Activated naive CD4-positive, alpha-beta T cell treated with anti-CD3 and anti-CD28 coated beads, Interleukin-2, amount 10 ng/mL, durations not matched to agents 7 days and 5 days (primary cell): Measurements from ENCODE around the gene LTBP1.

Experiments
- CTCF ChIA-PET: fragments of 350-600 bp; sonication (Branson Sonifier 250); formaldehyde crosslinking; loops from one replicate; lab custom pipeline; 2021; ENCODE audit warnings: antibody characterized with exemption; lab: Charles Lee
- DNase-seq: peaks from one replicate; pipeline ENCODE4 v3.0.0-alpha.2; 2020
- H3K27ac Mint-ChIP-seq: one replicate; pipeline ENCODE4 v1.8.0; 2021; ENCODE audit warnings: mild to moderate bottlenecking, moderate library complexity, mixed read lengths
- H3K27me3 Mint-ChIP-seq: one replicate; pipeline ENCODE4 v1.8.0; 2021; ENCODE audit warnings: mild to moderate bottlenecking, mixed read lengths
- H3K36me3 Mint-ChIP-seq: one replicate; pipeline ENCODE4 v1.8.0; 2021; ENCODE audit warnings: mixed read lengths
- H3K4me1 Mint-ChIP-seq: one replicate; pipeline ENCODE4 v1.8.0; 2021; ENCODE audit warnings: mixed read lengths
- H3K4me3 Mint-ChIP-seq: one replicate; pipeline ENCODE4 v1.8.0; 2021; ENCODE audit warnings: mild to moderate bottlenecking, moderate library complexity, mixed read lengths
- H3K9me3 Mint-ChIP-seq: one replicate; pipeline ENCODE4 v1.8.0; 2021; ENCODE audit warnings: mixed read lengths

LTBP1 gene

DNA sequence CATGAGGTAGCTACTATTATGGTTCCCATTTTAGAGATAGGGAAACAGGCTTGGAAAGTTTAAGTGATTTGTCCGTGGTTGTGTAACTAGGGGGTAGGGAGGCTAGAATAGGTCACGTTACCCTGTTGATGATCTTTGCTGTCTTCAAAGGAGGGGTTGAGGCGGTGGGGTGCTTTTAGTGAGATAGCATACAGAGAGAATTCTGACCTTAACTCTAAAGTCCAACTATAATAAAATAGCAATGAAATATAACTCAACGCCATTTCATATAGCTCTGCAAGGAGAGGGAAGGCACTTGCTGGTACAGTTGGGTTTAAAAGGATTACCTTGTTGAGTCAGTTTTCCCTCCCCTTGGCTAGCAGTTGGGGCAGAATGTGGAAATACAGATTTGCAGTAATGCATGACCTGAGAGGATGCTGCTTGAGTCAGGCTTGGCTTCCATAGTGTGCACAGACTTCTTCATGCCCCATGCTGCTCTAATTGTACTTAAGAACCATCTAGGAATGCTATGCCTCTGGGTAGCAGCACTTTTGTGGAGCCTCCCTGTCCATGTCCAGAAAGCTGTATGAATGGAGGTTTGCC, 143.9 kb downstream of the LTBP1 start:
- no peaks in the 10 kb centered on the region for H3K27me3 Mint-ChIP-seq
- H3K4me3 Mint-ChIP-seq = no peak overlapping the region
- CTCF ChIA-PET = no interaction called here
- no peaks in the 10 kb centered on the region for H3K4me1 Mint-ChIP-seq
- no peak overlapping the region for H3K27ac Mint-ChIP-seq
- no peaks in the 10 kb centered on the region for H3K9me3 Mint-ChIP-seq
- DNase-seq = no peak
- H3K36me3 Mint-ChIP-seq = no peaks in the 10 kb centered on the region

DNA sequence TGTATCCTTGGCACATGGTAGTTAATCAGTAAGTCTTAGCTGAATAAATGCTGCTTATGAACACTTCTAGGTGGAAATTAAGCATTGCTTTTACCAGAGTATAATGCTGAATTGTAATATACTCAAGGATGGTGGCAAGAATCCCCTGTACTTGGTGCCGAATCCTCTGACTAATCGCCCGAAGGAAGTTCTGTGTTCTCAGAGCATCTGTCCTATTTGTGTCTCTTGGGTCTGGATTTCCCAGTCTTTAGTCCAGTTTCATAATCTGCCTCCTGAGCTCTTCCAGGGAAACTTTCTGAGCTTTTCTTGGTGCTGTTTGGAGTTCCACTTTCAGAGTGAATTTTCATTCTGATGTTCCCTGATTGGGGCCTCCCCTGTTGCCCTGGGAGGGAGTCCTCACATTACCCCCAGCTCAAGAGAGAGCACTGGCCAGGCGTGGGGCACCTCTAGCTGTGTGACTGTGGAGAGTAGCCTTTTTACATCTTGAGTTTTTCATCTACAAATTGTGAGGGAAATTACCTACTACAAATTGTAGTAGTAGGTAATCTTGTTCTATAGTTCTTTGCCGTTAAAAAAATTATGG, 144.9 kb downstream of the LTBP1 start:
- no peaks in the 10 kb centered on the region for H3K4me1 Mint-ChIP-seq
- CTCF ChIA-PET = no interaction called here
- no peak overlapping the region for H3K27ac Mint-ChIP-seq
- no peaks in the 10 kb centered on the region for H3K9me3 Mint-ChIP-seq
- no peaks in the 10 kb centered on the region for H3K36me3 Mint-ChIP-seq
- H3K4me3 Mint-ChIP-seq = no peak overlapping the region
- no peak for DNase-seq
- H3K27me3 Mint-ChIP-seq = peaks cover 2% of the 10 kb centered on the region

GRCh38 chr2:33093283-33093993, 146.7 kb downstream of the LTBP1 start:
- Mint-ChIP-seq H3K27ac (no peak overlapping the region), H3K27me3 (peaks cover 4% of the 10 kb centered on the region), H3K4me3 (no peak overlapping the region), H3K4me1 (no peaks in the 10 kb centered on the region), H3K36me3 (no peaks in the 10 kb centered on the region), H3K9me3 (no peaks in the 10 kb centered on the region)
- CTCF ChIA-PET = no interaction called here
- no peak for DNase-seq

DNA sequence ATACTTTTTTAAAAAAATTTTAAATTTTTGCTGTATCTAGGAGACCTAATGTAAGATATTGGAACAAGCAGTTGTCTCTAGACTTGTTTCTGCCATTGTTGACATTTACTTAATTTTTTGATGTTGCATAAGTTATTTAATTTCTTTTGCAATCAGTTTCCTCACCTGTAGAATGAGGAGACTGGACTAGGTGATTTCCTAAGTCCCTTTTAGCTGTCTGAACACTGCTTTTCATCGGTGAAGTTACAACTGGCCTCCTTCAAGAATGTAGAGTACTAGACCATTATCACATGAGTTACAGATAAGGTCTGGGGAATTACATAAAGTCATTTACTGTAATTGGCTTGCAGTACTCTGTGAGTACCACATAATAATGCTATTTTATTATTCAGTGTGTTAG, 147.6 kb downstream of the LTBP1 start:
- no peak for DNase-seq
- CTCF ChIA-PET = no interaction called here
- peaks cover 4% of the 10 kb centered on the region for H3K27me3 Mint-ChIP-seq

DNA sequence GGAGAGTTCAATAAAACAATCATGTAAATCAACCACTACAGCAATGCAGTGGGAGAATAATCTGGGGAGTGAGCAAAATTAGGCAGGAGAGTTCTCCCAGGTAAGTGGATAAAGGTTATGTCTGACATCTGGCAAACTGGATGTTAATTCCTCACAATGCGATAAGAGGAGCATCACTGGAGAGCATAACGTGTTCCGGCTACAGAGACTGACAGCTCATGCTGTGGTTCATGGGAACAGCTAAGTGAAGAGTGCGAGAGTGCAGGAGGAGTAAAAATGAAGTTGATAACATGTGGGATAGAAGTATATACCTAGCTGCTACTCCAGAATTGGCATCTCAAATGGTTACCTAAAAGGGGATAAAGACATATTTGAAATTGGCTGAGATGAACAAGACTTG, 153.2 kb downstream of the LTBP1 start:
- H3K36me3 Mint-ChIP-seq = no peaks in the 10 kb centered on the region
- H3K4me1 Mint-ChIP-seq = no peaks in the 10 kb centered on the region
- no peak overlapping the region for H3K4me3 Mint-ChIP-seq
- no peak overlapping the region for H3K27ac Mint-ChIP-seq
- H3K27me3 Mint-ChIP-seq = peaks cover 4% of the 10 kb centered on the region
- no peaks in the 10 kb centered on the region for H3K9me3 Mint-ChIP-seq
- no peak for DNase-seq
- CTCF ChIA-PET = no interaction called here

More for the DNA sequence above, 147.6 kb downstream of the LTBP1 start:
- no peaks in the 10 kb centered on the region for H3K4me1 Mint-ChIP-seq
- H3K4me3 Mint-ChIP-seq = no peak overlapping the region
- no peaks in the 10 kb centered on the region for H3K36me3 Mint-ChIP-seq
- no peaks in the 10 kb centered on the region for H3K9me3 Mint-ChIP-seq
- no peak overlapping the region for H3K27ac Mint-ChIP-seq

DNA sequence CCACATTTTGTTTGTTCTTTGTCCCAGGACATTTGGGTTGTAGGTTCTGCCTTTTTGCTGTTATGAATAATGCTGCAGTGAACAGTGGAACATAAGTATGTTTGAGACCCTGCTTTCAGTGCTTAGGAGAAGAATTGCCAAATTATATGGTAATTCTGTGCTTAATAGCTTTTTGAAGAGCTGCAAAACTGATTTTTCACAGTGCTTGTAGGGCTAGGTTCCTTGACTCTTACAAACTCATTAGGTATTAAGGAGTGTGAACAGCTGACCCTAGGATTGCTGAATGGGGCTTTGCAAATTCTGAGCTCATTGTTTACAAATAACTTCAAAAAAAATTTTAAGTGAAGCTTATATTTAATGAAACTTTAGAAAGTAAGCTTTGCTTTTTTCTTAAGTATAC, 154.2 kb downstream of the LTBP1 start:
- no peaks in the 10 kb centered on the region for H3K36me3 Mint-ChIP-seq
- H3K4me3 Mint-ChIP-seq = no peak overlapping the region
- no peaks in the 10 kb centered on the region for H3K4me1 Mint-ChIP-seq
- H3K27ac Mint-ChIP-seq = no peak overlapping the region
- no peak for DNase-seq
- no peaks in the 10 kb centered on the region for H3K9me3 Mint-ChIP-seq
- CTCF ChIA-PET = no interaction called here
- peaks cover 4% of the 10 kb centered on the region for H3K27me3 Mint-ChIP-seq

GRCh38 chr2:33104052-33104623, 157.4 kb downstream of the LTBP1 start:
- H3K36me3 Mint-ChIP-seq = no peaks in the 10 kb centered on the region
- no peak for DNase-seq
- no peak overlapping the region for H3K27ac Mint-ChIP-seq
- no peaks in the 10 kb centered on the region for H3K9me3 Mint-ChIP-seq
- H3K4me3 Mint-ChIP-seq = no peak overlapping the region
- H3K4me1 Mint-ChIP-seq = no peaks in the 10 kb centered on the region
- no peaks in the 10 kb centered on the region for H3K27me3 Mint-ChIP-seq
- CTCF ChIA-PET = no interaction called here

DNA sequence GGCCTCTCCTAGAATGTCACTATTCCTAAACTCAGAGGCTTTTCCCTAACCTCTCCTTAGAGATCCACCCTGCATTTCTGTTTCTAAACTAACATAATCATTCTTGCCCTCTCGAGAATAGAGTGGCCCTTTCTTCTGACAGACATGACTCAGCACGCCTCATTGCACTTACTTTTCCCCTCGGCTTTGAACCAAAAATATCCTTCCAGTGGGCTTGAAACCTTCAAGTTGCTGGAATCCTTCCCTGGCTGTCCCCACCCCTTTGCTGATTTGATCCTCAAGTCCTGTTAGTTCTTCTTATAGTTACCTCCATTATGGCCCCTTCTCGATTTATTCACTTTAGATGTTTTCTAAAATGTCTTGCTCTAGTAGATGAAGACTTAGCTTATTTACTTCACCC, 158.0 kb downstream of the LTBP1 start:
- DNase-seq = no peak
- no peaks in the 10 kb centered on the region for H3K4me1 Mint-ChIP-seq

GRCh38 chr2:33106115-33106514, 159.4 kb downstream of the LTBP1 start:
- Mint-ChIP-seq H3K4me1 (no peaks in the 10 kb centered on the region), H3K4me3 (no peak overlapping the region), H3K27me3 (no peaks in the 10 kb centered on the region), H3K27ac (no peak overlapping the region), H3K36me3 (no peaks in the 10 kb centered on the region), H3K9me3 (no peaks in the 10 kb centered on the region)
- CTCF ChIA-PET = no interaction called here
- DNase-seq = no peak

More for the DNA sequence above, 158.0 kb downstream of the LTBP1 start:
- Mint-ChIP-seq H3K9me3 (no peaks in the 10 kb centered on the region), H3K27ac (no peak overlapping the region), H3K4me3 (no peak overlapping the region), H3K27me3 (no peaks in the 10 kb centered on the region), H3K36me3 (no peaks in the 10 kb centered on the region)
- CTCF ChIA-PET = no interaction called here

GRCh38 chr2:33107690-33108482, 161.1 kb downstream of the LTBP1 start:
- H3K4me3 Mint-ChIP-seq = no peak overlapping the region
- H3K27me3 Mint-ChIP-seq = no peaks in the 10 kb centered on the region
- no peaks in the 10 kb centered on the region for H3K4me1 Mint-ChIP-seq
- H3K27ac Mint-ChIP-seq = no peak overlapping the region
- no peak for DNase-seq
- no peaks in the 10 kb centered on the region for H3K36me3 Mint-ChIP-seq
- CTCF ChIA-PET = no interaction called here
- H3K9me3 Mint-ChIP-seq = no peaks in the 10 kb centered on the region

DNA sequence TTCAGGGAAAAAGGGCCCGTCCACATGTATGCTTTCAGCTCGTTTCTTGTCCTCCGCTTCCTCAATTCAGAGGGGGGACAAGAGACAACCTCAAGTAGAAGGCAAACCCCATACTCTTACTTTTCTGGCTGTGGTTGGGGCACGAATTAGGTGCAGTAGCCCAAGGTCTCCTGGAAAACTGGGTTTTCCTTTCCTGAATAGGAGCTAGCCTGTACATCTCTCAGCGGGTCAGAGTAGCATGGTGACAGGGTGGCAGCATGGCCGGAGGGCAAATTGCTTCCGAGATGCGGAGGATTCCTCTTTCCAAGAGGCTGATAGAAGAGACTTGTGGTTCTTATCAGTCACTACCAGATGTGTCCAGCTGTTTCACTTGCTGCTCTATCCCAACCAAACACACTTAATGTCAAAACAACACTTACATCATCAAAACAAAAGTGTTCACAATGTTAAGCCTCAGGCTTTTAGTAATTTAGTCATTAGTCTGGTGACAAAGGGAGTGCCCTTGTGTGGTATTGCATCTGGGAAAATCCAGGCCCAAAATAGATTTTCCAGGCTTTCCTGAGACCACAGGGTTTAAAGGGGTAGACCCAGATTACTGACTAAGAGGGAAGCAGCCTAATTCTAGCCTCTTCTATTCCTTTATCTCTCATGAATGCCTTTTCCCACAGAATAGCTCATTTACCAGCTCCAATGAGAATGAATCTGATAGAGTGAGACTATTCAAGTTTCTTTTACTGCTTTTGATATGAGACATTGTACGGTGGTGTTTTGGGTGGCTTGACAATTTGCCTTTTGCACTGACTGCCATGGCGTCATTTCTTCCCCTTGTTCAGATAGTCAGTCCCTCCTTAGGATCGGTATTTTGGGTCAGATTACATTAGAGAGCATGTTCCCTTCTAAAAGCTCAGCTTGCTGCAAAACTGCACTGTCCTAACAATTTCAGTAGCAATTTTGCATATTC, 162.0 kb downstream of the LTBP1 start:
- CTCF ChIA-PET = no interaction called here
- no peak for DNase-seq
- no peaks in the 10 kb centered on the region for H3K4me1 Mint-ChIP-seq
- no peak overlapping the region for H3K27ac Mint-ChIP-seq
- H3K9me3 Mint-ChIP-seq = no peaks in the 10 kb centered on the region
- H3K36me3 Mint-ChIP-seq = no peaks in the 10 kb centered on the region
- no peak overlapping the region for H3K4me3 Mint-ChIP-seq
- H3K27me3 Mint-ChIP-seq = no peaks in the 10 kb centered on the region

DNA sequence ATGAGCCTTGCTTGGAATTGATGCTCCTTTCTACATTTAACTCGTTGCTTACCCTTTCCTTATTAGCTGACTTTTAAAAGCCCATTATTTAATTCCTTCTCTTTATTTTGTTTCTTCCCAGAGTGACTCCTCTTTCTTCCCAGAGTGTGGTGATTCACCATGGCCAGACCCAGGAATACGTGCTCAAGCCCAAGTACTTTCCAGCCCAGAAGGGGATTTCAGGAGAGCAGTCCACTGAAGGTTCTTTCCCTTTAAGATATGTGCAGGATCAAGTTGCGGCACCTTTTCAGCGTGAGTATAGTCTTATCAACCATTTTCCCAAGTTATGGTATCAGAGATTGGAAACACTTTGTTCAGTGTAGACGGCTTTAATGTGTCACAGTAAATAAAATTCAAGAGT, 163.7 kb downstream of the LTBP1 start:
- CTCF ChIA-PET = no interaction called here
- H3K4me3 Mint-ChIP-seq = no peak overlapping the region
- no peak overlapping the region for H3K27ac Mint-ChIP-seq
- no peak for DNase-seq
- H3K9me3 Mint-ChIP-seq = no peaks in the 10 kb centered on the region
- H3K27me3 Mint-ChIP-seq = no peaks in the 10 kb centered on the region
- H3K36me3 Mint-ChIP-seq = no peaks in the 10 kb centered on the region
- H3K4me1 Mint-ChIP-seq = no peaks in the 10 kb centered on the region

DNA sequence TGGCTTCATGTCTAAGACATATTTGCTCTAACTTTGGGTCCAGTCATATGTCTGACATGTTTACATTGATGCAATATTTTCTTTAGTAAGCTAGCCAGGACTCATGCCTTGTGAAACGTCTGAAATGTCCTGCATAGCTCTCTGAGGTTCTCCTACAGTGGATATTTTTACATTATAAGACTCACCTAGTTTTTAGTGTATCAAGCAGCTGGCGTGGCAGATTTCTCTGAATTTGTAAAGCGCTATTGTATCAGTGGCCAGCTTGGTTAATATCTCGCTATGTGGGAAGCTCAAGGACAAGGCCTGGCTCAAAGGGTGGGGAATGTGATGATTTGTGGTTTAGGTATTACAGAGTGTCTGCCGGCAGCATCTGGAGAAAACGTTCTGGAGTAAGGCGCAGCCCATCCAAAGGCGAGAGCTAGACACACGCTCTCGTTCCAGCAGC, 164.3 kb downstream of the LTBP1 start:
- Mint-ChIP-seq H3K9me3 (no peaks in the 10 kb centered on the region), H3K36me3 (no peaks in the 10 kb centered on the region), H3K4me3 (no peak overlapping the region), H3K27me3 (no peaks in the 10 kb centered on the region), H3K27ac (no peak overlapping the region), H3K4me1 (no peaks in the 10 kb centered on the region)
- DNase-seq = no peak
- CTCF ChIA-PET = no interaction called here
